ENCODE data around the gene DIPK2A. TPM values are rescaled to one million over a fixed set of nuclear protein-coding genes. Genes with fewer than 3 reads are reported as not detected.
A peak's percentile ranks its signal among the peaks of the same experiment; 100 is the strongest.

DIPK2A gene
- total and polyA plus RNA-seq, 2 experiments from 2014 or later: 19.0 to 38.5 TPM

- Histone ChIP-seq H3K27me3 (ENCODE audit: insufficient read depth) (no peaks in the 10 kb centered on the region), H2AFZ (no peak overlapping the region), H3K9me2 (ENCODE audit: insufficient read depth) (no peaks in the 10 kb centered on the region), H3K4me2 (no peak overlapping the region), H3K4me3 (no peak overlapping the region), H3K27ac (ENCODE audit: low read depth) (no peak overlapping the region), H3F3A (replicated peaks; ENCODE audit: low read depth) (no peaks in the 10 kb centered on the region), H3K79me2 (replicated peaks; ENCODE audit: insufficient read depth) (no peaks in the 10 kb centered on the region), H3K36me3 (ENCODE audit: insufficient read depth) (no peaks in the 10 kb centered on the region), H4K20me1 (replicated peaks; ENCODE audit: insufficient read depth) (no peaks in the 10 kb centered on the region), H3K4me1 (ENCODE audit: insufficient read depth) (no peaks in the 10 kb centered on the region)
- Mint-ChIP-seq H3K27me3 (ENCODE audit: insufficient read depth, low read depth, poor library complexity) (no peaks in the 10 kb centered on the region), H3K27ac (no peak overlapping the region), H3K4me3 (no peak overlapping the region), H3K36me3 (ENCODE audit: low read depth) (no peaks in the 10 kb centered on the region), H3K4me1 (no peaks in the 10 kb centered on the region; the same call in 2 of the 3 replicates), H3K9me3 (no peaks in the 10 kb centered on the region)
- DNase-seq (ENCODE audit: low spot score) (peak; percentile 25), ATAC-seq (no peak)
- TF ChIP-seq CREB1 (CRISPR knock-in tag; IDR thresholded peaks at IDR 0.05; ENCODE audit: low read depth) (no peak), EZH2phosphoT487 (IDR thresholded peaks at IDR 0.05; ENCODE audit: unreplicated experiment) (no peak), JUNB (IDR thresholded peaks at IDR 0.05; ENCODE audit: unreplicated experiment) (no peak), ZNF114 (CRISPR knock-in tag; IDR thresholded peaks at IDR 0.05) (no peak), CTCF (conservative IDR thresholded peaks at IDR 0.05; ENCODE audit: low read depth in 2 of 2) (no peak), STAT1 (IDR thresholded peaks at IDR 0.05; ENCODE audit: unreplicated experiment) (no peak), ZNF462 (CRISPR knock-in tag; IDR thresholded peaks at IDR 0.05) (no peak), ETS1 (IDR thresholded peaks at IDR 0.05) (no peak)
- TF ChIP-seq, protein P1, sequence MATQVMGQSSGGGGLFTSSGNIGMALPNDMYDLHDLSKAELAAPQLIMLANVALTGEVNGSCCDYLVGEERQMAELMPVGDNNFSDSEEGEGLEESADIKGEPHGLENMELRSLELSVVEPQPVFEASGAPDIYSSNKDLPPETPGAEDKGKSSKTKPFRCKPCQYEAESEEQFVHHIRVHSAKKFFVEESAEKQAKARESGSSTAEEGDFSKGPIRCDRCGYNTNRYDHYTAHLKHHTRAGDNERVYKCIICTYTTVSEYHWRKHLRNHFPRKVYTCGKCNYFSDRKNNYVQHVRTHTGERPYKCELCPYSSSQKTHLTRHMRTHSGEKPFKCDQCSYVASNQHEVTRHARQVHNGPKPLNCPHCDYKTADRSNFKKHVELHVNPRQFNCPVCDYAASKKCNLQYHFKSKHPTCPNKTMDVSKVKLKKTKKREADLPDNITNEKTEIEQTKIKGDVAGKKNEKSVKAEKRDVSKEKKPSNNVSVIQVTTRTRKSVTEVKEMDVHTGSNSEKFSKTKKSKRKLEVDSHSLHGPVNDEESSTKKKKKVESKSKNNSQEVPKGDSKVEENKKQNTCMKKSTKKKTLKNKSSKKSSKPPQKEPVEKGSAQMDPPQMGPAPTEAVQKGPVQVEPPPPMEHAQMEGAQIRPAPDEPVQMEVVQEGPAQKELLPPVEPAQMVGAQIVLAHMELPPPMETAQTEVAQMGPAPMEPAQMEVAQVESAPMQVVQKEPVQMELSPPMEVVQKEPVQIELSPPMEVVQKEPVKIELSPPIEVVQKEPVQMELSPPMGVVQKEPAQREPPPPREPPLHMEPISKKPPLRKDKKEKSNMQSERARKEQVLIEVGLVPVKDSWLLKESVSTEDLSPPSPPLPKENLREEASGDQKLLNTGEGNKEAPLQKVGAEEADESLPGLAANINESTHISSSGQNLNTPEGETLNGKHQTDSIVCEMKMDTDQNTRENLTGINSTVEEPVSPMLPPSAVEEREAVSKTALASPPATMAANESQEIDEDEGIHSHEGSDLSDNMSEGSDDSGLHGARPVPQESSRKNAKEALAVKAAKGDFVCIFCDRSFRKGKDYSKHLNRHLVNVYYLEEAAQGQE (IDR thresholded peaks at IDR 0.05; ENCODE audit: unreplicated experiment): no peak
These were observed 38.7 kb downstream of the DIPK2A start for GRCh38 chr3:144010371-144010770.
